Omental fat pad (tissue), 4 donors: ENCODE data around the gene NUDT3. TPM values are rescaled to one million over a fixed set of nuclear protein-coding genes. Genes with fewer than 3 reads are reported as not detected.
"Not testable (repeated sequence)": the region's sequence is repeated elsewhere in the genome, so short reads cannot be mapped to it uniquely, and the experiment has no call there.

Source experiments
- ATAC-seq: fragments of 150-250 bp; one replicate; pipeline ENCODE4 v1.9.1; 2016; ENCODE audit warnings: mild to moderate bottlenecking, moderate library complexity; ENCODE audit not compliant: low FRiP score
- DNase-seq: peaks from one replicate; pipeline ENCODE4 v3.0.0-alpha.2; 2019; ENCODE audit warnings: low spot score
- total RNA-seq, 4 donors: library from RNA; depleted of rRNA; stranded (reverse); fragments of >200 nt; gene quantifications; one replicate each; pipeline ENCODE4 v1.1.0, GENCODE V29; 2016
- TF ChIP-seq, protein P1 (sequence below), 3 donors: fragments of 450-650 bp; IDR thresholded peaks; one replicate each; pipeline ENCODE4 v1.5.1; 2016 to 2017; ENCODE audit warnings: antibody characterized with exemption in 3 of 3, mild to moderate bottlenecking in 3 of 3, moderate library complexity in 2 of 3

NUDT3 gene
- total RNA-seq, 4 donors from 2014 or later, result 21.3 to 46.0 (median 28.5) TPM

DNA sequence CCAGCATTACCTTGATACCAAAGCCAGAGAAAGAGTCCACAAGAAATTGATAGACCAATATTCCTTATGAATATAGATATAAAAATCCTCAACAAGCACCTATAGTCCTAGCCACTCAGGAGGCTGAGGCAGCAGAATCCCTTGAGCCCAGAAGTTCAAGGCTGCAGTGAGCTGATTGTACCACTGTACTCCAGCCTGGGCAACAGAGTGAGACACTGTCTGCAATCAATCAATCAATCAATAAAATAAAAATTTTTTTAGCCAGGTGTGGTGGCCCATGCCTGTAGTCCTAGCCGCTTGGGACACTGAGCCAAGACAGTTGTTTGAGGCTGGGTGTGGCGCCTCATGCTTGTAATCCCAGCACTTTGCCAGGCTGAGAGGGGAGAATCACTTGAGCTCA lies 124.7 kb downstream of the NUDT3 start:
- TF ChIP-seq, protein P1, sequence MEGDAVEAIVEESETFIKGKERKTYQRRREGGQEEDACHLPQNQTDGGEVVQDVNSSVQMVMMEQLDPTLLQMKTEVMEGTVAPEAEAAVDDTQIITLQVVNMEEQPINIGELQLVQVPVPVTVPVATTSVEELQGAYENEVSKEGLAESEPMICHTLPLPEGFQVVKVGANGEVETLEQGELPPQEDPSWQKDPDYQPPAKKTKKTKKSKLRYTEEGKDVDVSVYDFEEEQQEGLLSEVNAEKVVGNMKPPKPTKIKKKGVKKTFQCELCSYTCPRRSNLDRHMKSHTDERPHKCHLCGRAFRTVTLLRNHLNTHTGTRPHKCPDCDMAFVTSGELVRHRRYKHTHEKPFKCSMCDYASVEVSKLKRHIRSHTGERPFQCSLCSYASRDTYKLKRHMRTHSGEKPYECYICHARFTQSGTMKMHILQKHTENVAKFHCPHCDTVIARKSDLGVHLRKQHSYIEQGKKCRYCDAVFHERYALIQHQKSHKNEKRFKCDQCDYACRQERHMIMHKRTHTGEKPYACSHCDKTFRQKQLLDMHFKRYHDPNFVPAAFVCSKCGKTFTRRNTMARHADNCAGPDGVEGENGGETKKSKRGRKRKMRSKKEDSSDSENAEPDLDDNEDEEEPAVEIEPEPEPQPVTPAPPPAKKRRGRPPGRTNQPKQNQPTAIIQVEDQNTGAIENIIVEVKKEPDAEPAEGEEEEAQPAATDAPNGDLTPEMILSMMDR (IDR thresholded peaks at IDR 0.05), result no peak
- DNase-seq (no peak), ATAC-seq (no peak)

DNA sequence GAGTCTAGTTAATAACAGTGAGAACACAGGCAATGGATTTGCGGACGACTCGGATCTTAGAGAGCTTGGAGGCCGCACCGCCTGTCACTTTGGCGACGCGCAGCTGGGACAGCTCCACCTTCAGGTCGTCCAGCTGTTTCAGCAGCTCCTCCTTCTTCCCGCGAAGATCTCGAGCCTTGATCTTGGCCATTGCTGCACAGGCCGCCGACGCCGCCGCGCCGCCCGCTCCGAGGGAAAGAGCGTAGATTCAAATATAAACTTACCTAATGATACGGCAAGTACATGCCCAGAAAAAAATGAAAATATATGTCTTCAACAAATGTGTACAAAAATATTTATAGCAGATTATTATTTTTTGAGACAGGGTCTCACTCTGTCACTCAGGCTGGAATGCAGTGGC lies 129.0 kb downstream of the NUDT3 start:
- DNase-seq, ATAC-seq: not testable (repeated sequence)

DNA sequence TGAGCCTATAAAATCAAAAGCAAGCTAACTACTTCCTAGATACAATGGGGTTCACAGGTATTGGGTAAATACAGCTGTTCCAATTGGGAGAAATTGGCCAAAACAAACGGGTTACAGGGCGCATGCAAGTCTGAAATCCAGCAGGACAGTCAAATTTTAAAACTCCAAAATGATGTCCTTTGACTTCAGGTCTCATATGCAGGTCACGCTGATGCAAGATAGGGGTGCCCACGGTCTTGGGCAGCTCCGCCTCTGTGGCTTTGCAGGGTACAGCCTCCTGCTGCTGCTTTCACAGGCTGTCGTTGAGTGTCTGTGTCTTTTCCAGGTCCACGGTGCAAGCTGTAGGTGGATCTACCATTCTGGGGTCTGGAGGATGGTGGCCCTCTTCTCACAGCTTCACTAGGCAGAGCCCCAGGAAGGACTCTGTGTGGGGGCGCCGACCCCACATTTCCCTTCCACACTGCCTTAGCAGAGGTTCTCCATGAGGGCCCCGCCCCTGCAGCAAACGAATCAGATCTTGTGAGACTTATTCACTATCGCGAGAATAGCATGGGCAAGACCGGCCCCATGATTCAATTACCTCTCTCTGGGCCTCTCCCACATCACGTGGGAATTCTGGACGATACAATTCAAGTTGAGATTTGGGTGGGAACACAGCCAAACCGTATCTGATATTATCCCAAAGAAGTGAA lies 131.7 kb downstream of the NUDT3 start:
- ATAC-seq (no peak), DNase-seq (no peak)
- TF ChIP-seq, protein P1 (IDR thresholded peaks at IDR 0.05), result no peak

DNA sequence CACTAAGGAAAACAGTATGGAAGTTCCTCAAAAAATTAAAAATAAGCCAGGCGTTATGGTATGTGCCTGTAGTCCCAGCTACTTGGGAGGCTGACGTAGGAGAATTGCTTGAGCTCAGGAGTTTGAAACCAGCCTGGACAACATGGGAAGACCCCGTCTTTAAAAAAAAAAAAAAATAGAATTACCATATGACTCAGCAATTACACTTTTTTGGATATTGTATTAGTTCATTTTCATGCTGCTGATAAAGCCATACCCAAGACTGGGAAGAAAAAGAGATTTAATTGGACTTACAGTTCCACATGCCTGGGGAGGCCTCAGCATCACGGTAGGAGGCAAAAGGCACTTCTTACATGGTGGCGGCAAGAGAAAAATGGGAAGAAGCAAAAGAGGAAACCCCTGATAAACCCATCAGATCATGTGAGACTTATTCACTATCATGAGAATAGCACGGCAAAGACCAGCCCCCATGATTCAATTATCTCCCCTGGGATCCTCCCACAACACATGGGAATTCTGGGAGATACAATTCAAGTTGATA lies 132.9 kb downstream of the NUDT3 start:
- TF ChIP-seq, protein P1 (IDR thresholded peaks at IDR 0.05), result no peak
- ATAC-seq, result no peak

DNA sequence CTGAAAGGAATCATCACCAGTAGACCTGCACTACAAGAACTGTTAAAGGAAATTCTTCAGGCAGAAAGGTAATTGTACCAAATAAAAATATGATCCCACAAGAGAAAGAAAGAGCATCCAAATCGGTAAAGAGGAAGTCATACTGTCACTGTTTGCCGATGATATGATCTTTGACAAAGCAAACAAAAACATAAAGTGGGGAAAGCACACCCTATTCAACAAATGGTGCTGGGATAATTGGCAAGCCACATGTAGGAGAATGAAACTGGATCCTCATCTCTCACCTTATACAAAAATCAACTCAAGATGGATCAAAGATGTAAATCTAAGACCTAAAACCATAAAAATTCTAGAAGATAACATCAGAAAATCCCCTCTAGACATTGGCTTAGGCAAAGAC lies 140.1 kb downstream of the NUDT3 start:
- not testable (repeated sequence) for DNase-seq

More for the DNA sequence above, 132.9 kb downstream of the NUDT3 start:
- no peak for DNase-seq

DNA sequence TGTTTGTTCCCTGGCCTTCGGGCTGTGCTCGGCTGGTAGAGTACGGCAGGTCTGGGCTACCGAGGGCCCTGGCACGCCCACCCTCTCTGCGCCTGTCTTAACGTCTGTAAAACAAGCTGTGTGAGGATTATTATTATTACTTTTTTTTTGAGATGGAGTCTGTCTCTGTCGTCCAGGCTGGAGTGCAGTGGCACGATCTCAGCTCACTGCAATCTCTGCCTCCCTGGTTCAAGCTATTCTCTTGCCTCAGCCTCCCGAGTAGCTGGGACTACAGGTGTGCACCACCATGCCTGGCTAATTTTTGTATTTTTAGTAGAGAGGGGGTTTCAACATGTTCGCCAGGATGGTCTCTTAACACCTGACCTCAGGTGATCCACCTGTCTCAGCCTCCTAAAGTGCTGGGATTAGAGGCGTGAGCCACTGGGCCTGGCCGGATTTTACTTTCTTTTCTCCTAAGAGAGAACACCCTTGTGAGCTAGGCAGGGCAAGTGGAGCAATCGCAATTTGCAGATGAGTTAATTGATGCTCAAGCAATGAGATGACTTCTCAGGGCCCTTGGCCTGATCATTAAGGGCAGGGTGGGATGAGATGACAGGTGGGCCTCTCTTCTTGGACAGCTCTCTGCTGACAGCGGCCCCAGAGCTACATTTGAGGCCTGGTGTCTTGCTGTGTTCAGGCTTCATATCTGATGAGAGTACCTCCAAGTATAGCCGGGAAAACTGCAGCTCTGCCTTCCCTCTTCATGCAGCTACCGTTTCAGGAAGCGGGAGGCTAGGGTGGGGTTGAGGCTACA lies 142.8 kb downstream of the NUDT3 start:
- no peak for DNase-seq
- TF ChIP-seq, protein P1 (IDR thresholded peaks at IDR 0.05), result no peak

More for the DNA sequence above, 140.1 kb downstream of the NUDT3 start:
- ATAC-seq, result not testable (repeated sequence)

DNA sequence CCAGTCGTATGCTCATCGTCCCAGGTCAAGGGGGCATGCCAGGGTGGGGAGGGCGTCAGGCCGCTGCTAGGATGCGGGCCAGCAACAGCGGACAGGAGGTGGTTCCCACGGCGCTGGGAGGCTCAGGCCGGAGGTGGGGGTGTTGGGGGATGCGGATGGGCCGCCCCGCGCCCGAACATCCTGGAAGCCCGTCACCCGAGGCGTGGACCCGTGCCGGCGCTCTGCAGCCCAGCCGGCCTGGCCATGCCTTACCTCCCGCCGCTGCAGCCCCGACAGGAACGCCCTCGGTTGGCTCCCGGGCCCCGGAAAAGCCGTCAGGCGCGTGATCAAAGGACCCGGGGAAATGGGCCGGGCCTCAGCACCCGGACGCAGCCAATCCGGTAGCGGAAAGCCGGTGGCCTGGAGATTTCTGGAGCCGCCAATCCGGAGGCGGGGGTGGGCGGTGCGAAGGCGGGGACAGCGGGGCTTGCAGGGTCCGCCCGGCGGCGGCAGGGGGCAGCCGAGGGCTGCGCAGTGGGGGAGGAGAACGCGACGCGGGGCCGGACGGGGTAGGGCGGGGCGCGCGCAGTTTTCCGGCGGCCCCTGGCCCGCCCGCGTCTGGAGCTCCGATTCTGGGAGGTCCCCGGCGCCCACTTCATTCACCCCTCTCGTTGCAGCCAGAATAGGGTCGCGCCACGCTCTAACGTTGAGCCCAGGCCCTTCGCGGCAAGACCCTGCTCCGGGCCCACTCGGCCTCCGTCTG lies 143.6 kb downstream of the NUDT3 start, which contains the start of gene SMIM29:
Gene SMIM29 (minus strand): TSS at position 280 of the 742 bp plus-strand sequence. CDS start 1,215 bp downstream, outside the sequence.
- DNase-seq, result peak; percentile 87
- ATAC-seq, result peak; percentile 88
- TF ChIP-seq, protein P1 (IDR thresholded peaks at IDR 0.05), result peak in 2 of 3 donors; percentile 5 to 43

More for the DNA sequence above, 142.8 kb downstream of the NUDT3 start:
- peak; percentile 25 for ATAC-seq
